H1 (cell line): Measurements from ENCODE around the gene PSMB3. TPM values are rescaled to one million over a fixed set of nuclear protein-coding genes. Genes with fewer than 3 reads are reported as not detected.

Experiments
- CTCF ChIA-PET: fragments of 300-600 bp; sonication (Branson Sonifier 250); formaldehyde crosslinking; loops from one replicate; lab custom pipeline; 2021; ENCODE audit not compliant: partially characterized antibody; lab: Charles Lee
- POLR2A ChIA-PET: fragments of 300-600 bp; sonication (Branson Sonifier 250); formaldehyde crosslinking; loops from one replicate; lab custom pipeline; 2021; ENCODE audit warnings: inconsistent platforms; ENCODE audit not compliant: partially characterized antibody; lab: Charles Lee
- DNase-seq, 2 experiments: peaks; one replicate each; pipeline versions ENCODE4 v3.0.0 to v3.0.0-alpha.2; 2010 to 2022; ENCODE audit warnings: low spot score in 2 of 2, low read depth in 1 of 2, mixed read lengths in 1 of 2
- FAIRE-seq: peaks from 2 replicates; lab custom pipeline; 2011; peaks lifted over from hg19 to GRCh38; lab: Jason Lieb, UNC
- H2AFZ ChIP-seq: 2 replicates; pipeline ENCODE4 v1.8.1; 2012; ENCODE audit warnings: low read length, inconsistent platforms
- H2AK5ac ChIP-seq: 2 replicates; pipeline ENCODE4 v1.6.1; 2013; ENCODE audit warnings: low read depth, low read length
- H2BK120ac ChIP-seq: replicated peaks from 2 replicates; pipeline ENCODE3; 2013; ENCODE audit warnings: low read depth, low read length, inconsistent platforms
- H2BK12ac ChIP-seq: 2 replicates; pipeline ENCODE4 v1.6.1; 2013; ENCODE audit warnings: low read depth, low read length
- H2BK15ac ChIP-seq: 2 replicates; pipeline ENCODE4 v1.6.1; 2013; ENCODE audit warnings: low read length
- H2BK20ac ChIP-seq: 2 replicates; pipeline ENCODE4 v1.6.1; 2013; ENCODE audit warnings: low read length
- H2BK5ac ChIP-seq: 2 replicates; pipeline ENCODE4 v1.6.1; 2013; ENCODE audit warnings: low read depth, low read length
- H3K14ac ChIP-seq: 2 replicates; pipeline ENCODE4 v1.6.1; 2013; ENCODE audit warnings: inconsistent platforms; ENCODE audit not compliant: insufficient read length
- H3K18ac ChIP-seq: 2 replicates; pipeline ENCODE4 v1.6.1; 2013; ENCODE audit warnings: low read length; ENCODE audit errors: extremely low read depth
- H3K23ac ChIP-seq: 2 replicates; pipeline ENCODE4 v1.6.1; 2013; ENCODE audit warnings: inconsistent platforms; ENCODE audit not compliant: insufficient read length
- H3K23me2 ChIP-seq: 2 replicates; pipeline ENCODE4 v1.6.1; 2013; ENCODE audit warnings: low read depth, low read length
- H3K27ac ChIP-seq: 2 replicates; pipeline ENCODE4 v1.6.1; 2011; ENCODE audit warnings: low read depth, low read length, inconsistent platforms
- H3K27me3 ChIP-seq, 4 experiments: replicated peaks in 1 of 4; 1 replicate in 1 of 4; 2 replicates in 3 of 4; pipeline versions ENCODE4 v1.6.1 to v1.8.1; 2011 to 2013; ENCODE audit warnings: low read length in 3 of 4, mild to moderate bottlenecking in 3 of 4, inconsistent platforms in 2 of 4, mixed read lengths in 2 of 4, moderate library complexity in 1 of 4; ENCODE audit not compliant: control insufficient read depth in 3 of 4, insufficient read depth in 3 of 4; ENCODE audit errors: extremely low read depth in 1 of 4
- H3K36me3 ChIP-seq, 4 experiments: 2 replicates each; pipeline versions ENCODE4 v1.6.1 to v1.8.1; 2011 to 2013; ENCODE audit warnings: mild to moderate bottlenecking in 4 of 4, low read length in 3 of 4, moderate library complexity in 2 of 4, control low read depth in 1 of 4, inconsistent platforms in 1 of 4; ENCODE audit not compliant: insufficient read depth in 4 of 4, control insufficient read depth in 2 of 4
- H3K4ac ChIP-seq: replicated peaks from 2 replicates; pipeline ENCODE3; 2013; ENCODE audit warnings: low read length, low read depth, mixed read lengths, inconsistent platforms; ENCODE audit not compliant: insufficient read length
- H3K4me1 ChIP-seq, 4 experiments: replicated peaks in 1 of 4; 1 replicate in 1 of 4; 2 replicates in 3 of 4; pipeline versions ENCODE4 v1.6.1 to v1.8.1; 2011 to 2013; ENCODE audit warnings: low read length in 3 of 4, inconsistent platforms in 2 of 4, mixed read lengths in 1 of 4; ENCODE audit not compliant: insufficient read depth in 4 of 4, control insufficient read depth in 3 of 4
- H3K4me2 ChIP-seq, 2 experiments: 2 replicates each; pipeline versions ENCODE4 v1.6.1 to v1.8.1; 2011 to 2013; ENCODE audit warnings: low read depth in 2 of 2, low read length in 2 of 2, control low read depth in 1 of 2, inconsistent platforms in 1 of 2, mild to moderate bottlenecking in 1 of 2; ENCODE audit not compliant: insufficient read depth in 1 of 2
- H3K4me3 ChIP-seq, 4 experiments: fragments of 200-600, 300-600 bp in 1 of 4; sonication (generic), shearing (Covaris generic), sonication (Bioruptor Twin) in 1 of 4; 2 replicates each; pipeline versions ENCODE4 v1.5.1 to v1.8.1; 2011 to 2016; ENCODE audit warnings: low read length in 4 of 4, low read depth in 3 of 4, control low read depth in 2 of 4, inconsistent platforms in 2 of 4, mild to moderate bottlenecking in 2 of 4, mixed read lengths in 1 of 4, moderate library complexity in 1 of 4; ENCODE audit not compliant: insufficient read depth in 2 of 4; ENCODE audit errors: extremely low read depth in 1 of 4
- H3K56ac ChIP-seq: replicated peaks from 2 replicates; pipeline ENCODE3; 2013; ENCODE audit warnings: low read depth, mild to moderate bottlenecking, mixed read lengths, low read length, inconsistent platforms; ENCODE audit not compliant: insufficient read length
- H3K79me1 ChIP-seq: 2 replicates; pipeline ENCODE4 v1.6.1; 2013; ENCODE audit warnings: low read depth, low read length, control low read depth
- H3K79me2 ChIP-seq, 2 experiments: 2 replicates each; pipeline versions ENCODE4 v1.6.1 to v1.8.1; 2012 to 2013; ENCODE audit warnings: low read length in 2 of 2, mild to moderate bottlenecking in 2 of 2, inconsistent platforms in 1 of 2; ENCODE audit not compliant: insufficient read depth in 2 of 2, control insufficient read depth in 1 of 2
- H3K9ac ChIP-seq, 4 experiments: replicated peaks in 1 of 4; 1 replicate in 1 of 4; 2 replicates in 3 of 4; pipeline versions ENCODE4 v1.6.1 to v1.8.1; 2011 to 2013; ENCODE audit warnings: low read depth in 3 of 4, low read length in 3 of 4, control low read depth in 2 of 4, mild to moderate bottlenecking in 2 of 4, moderate library complexity in 2 of 4, inconsistent platforms in 1 of 4; ENCODE audit errors: extremely low read depth in 1 of 4
- H3K9me3 ChIP-seq, 2 experiments: 2 replicates each; pipeline versions ENCODE4 v1.6.1 to v1.8.1; 2012 to 2013; ENCODE audit warnings: mild to moderate bottlenecking in 2 of 2, moderate library complexity in 2 of 2, control low read depth in 1 of 2, inconsistent platforms in 1 of 2, low read depth in 1 of 2, low read length in 1 of 2, mixed read lengths in 1 of 2; ENCODE audit not compliant: insufficient read depth in 2 of 2
- H4K20me1 ChIP-seq, 2 experiments: replicated peaks in 1 of 2; 2 replicates each; pipeline versions ENCODE3 to v1.8.1; 2011 to 2013; ENCODE audit warnings: inconsistent platforms in 2 of 2, low read length in 2 of 2, mild to moderate bottlenecking in 1 of 2; ENCODE audit not compliant: insufficient read depth in 2 of 2, control insufficient read depth in 1 of 2
- H4K5ac ChIP-seq: 2 replicates; pipeline ENCODE4 v1.6.1; 2013; ENCODE audit warnings: low read length, low read depth, mixed read lengths, inconsistent platforms; ENCODE audit not compliant: insufficient read length
- H4K8ac ChIP-seq: 2 replicates; pipeline ENCODE4 v1.8.0; 2013; ENCODE audit warnings: mild to moderate bottlenecking, moderate library complexity, low read length, inconsistent platforms; ENCODE audit not compliant: insufficient read depth; ENCODE audit errors: extremely low read depth
- H4K91ac ChIP-seq: replicated peaks from 2 replicates; pipeline ENCODE3; 2013; ENCODE audit warnings: low read length, mixed read lengths, inconsistent platforms; ENCODE audit not compliant: insufficient read length
- EGR1 ChIP-seq: IDR thresholded peaks from 2 replicates; pipeline ENCODE4 v1.6.1; 2011; ENCODE audit warnings: low read depth, low read length, borderline replicate concordance
- EP300 ChIP-seq, 2 experiments: IDR thresholded peaks; 1 replicate in 1 of 2; 2 replicates in 1 of 2; pipeline ENCODE4 v1.6.1; 2011 to 2012; ENCODE audit warnings: low read depth in 2 of 2, low read length in 2 of 2, mild to moderate bottlenecking in 2 of 2, borderline replicate concordance in 1 of 2, inconsistent platforms in 1 of 2, moderate library complexity in 1 of 2
- SIN3A ChIP-seq, 2 experiments: IDR thresholded peaks in 1 of 2; conservative IDR thresholded peaks in 1 of 2; 2 replicates each; pipeline ENCODE4 v1.6.1; 2011 to 2012; ENCODE audit warnings: low read length in 2 of 2, improper control_type of control experiment in 1 of 2, low read depth in 1 of 2, mild to moderate bottlenecking in 1 of 2
- SP1 ChIP-seq: IDR thresholded peaks from 2 replicates; pipeline ENCODE4 v1.6.1; 2011; ENCODE audit warnings: low read depth, low read length
- TCF12 ChIP-seq: IDR thresholded peaks from 2 replicates; pipeline ENCODE4 v1.6.1; 2011; ENCODE audit warnings: low read depth, mild to moderate bottlenecking, low read length
- WGBS, 2 experiments: shearing (Covaris generic) in 1 of 2; methylation state at CpG; one replicate each; pipeline versions ENCODE4 v1.1.6 to v1.1.7; 2013 to 2015; ENCODE audit warnings: low lambda C conversion rate in 2 of 2, mixed read lengths in 2 of 2, inconsistent platforms in 1 of 2, low coverage in 1 of 2, missing lambda C conversion rate in 1 of 2; ENCODE audit not compliant: insufficient replicate concordance in 2 of 2, insufficient coverage in 1 of 2, insufficient read length in 1 of 2; ENCODE audit errors: extremely low coverage in 1 of 2, missing lambda C conversion rate in 1 of 2; 5-methylcytosine and 5-hydroxymethylcytosine counted together
- polyA plus RNA-seq, 7 experiments: library from polyadenylated mRNA; depleted of rRNA in 3 of 7; stranded (reverse) in 5 of 7; unstranded in 2 of 7; fragments of >200 nt in 5 of 7; fragments of 200-250 nt in 2 of 7; gene quantifications; 1 replicate in 5 of 7; 2 replicates in 1 of 7; 4 replicates in 1 of 7; pipeline versions ENCODE4 v1.2.1 to v1.2.3, GENCODE V29; 2011 to 2013; ENCODE audit warnings: missing spikeins in 2 of 7, mixed read lengths in 2 of 7
- total RNA-seq: library from RNA; stranded (reverse); fragmentation: NEBNext Ultra II Directional; extraction: Animal tissue kit (Norgen Biotek cat#: 25700); gene quantifications from 2 replicates; pipeline ENCODE4 v1.2.1, GENCODE V29; 2021
- TF ChIP-seq, protein P1 (sequence below), 3 experiments: IDR thresholded peaks; 1 replicate in 2 of 3; 2 replicates in 1 of 3; pipeline versions ENCODE4 v1.5.1 to v1.6.1; 2011; ENCODE audit warnings: low read length in 3 of 3, mild to moderate bottlenecking in 3 of 3, inconsistent platforms in 2 of 3, low read depth in 1 of 3, moderate library complexity in 1 of 3; ENCODE audit not compliant: insufficient read depth in 1 of 3; ENCODE audit errors: control extremely low read depth in 1 of 3

PSMB3 gene
- total and polyA plus RNA-seq, 2 of the 8 experiments (the other 6 are each of a cell fraction or from before 2014, with no cell fraction given) = 291 to 914 TPM

DNA sequence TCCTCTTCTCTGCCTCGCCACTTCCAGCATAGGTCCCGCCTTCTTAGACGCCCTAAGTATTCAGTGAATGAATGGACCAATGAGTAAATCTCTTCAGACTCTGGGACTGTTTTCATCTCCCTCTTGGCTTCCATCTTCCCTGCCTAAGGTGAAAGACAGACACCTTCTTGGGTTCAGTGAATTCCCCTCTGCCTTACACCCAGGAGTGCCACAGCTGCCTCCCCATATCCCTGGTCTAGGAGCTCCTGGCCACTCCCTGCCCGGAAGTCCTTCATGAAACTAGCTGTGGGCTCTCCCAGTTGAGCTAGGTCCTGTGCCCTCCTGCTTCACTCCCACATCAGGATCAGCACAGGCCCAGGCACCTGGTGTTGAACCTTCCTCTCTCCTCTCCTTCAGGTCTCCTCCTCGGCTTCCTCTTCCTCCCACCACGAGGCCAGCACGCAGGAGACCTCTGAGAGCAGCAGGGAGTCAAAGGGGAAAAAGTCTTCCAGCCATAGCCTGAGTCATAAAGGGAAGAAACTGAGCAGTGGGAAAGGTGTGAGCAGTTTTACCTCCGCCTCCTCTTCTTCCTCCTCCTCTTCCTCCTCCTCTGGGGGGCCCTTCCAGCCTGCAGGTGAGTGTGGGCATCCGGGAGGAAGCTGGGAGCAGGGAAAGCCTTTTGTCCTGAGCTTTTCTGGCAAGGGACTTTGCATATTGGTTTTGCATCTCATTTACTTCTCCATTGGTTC, 37.2 kb upstream of the PSMB3 start:
- no peaks in the 10 kb centered on the region for H3K79me1 ChIP-seq
- H3K36me3 ChIP-seq = no peaks in the 10 kb centered on the region
- peak overlapping the region; percentile 37 to 61; a peak in 3 of 4 replicates for H3K4me2 ChIP-seq
- peaks cover 2% of the 10 kb centered on the region; the same call in 1 of the 2 replicates for H3K23me2 ChIP-seq
- H2BK15ac ChIP-seq = peak overlapping the region; percentile 83
- H3K9me3 ChIP-seq = no peaks in the 10 kb centered on the region
- whole genome bisulfite sequencing, 2 experiments = 55% methylated on average over 9 of the region's 9 CpGs; no CpG with 5 or more reads in 1 of the 2 experiments
- H3K4ac ChIP-seq = peak overlapping the region; percentile 63
- H2AFZ ChIP-seq = no peak overlapping the region
- POLR2A ChIA-PET = interaction anchor here (0.9 to 3.9 kb wide), 10 partner anchors 10 to 152 kb away, joined by 3 to 38 read pairs (median 4); partner anchors contain the start of genes CISD3, MLLT6 and RPL23
- peak overlapping the region; percentile 94 for H4K91ac ChIP-seq
- peaks cover 11 to 39% (median 27%) of the 10 kb centered on the region in 4 experiments for H3K4me1 ChIP-seq
- H2BK20ac ChIP-seq = peak overlapping the region; percentile 40; the same call in 1 of the 2 replicates
- H3K79me2 ChIP-seq = no peaks in the 10 kb centered on the region
- no peak overlapping the region for H3K23ac ChIP-seq
- H3K14ac ChIP-seq = no peak overlapping the region
- CTCF ChIA-PET = interaction anchor here (0.6 to 7.9 kb wide), 14 partner anchors 8 to 168 kb away, joined by 3 to 49 read pairs (median 4); partner anchors contain the start of genes CISD3 and EPOP
- DNase-seq = no peak
- H2BK5ac ChIP-seq = peak overlapping the region; percentile 80; the same call in 1 of the 2 replicates
- peaks cover 0 to 7% (median 3%) of the 10 kb centered on the region in 4 experiments; a peak in 4 of 7 replicates for H3K27me3 ChIP-seq
- peak overlapping the region; percentile 63 for H3K27ac ChIP-seq
- no peak overlapping the region; the same call in 1 of the 2 replicates for H4K8ac ChIP-seq
- peak overlapping the region in 1 of 4 experiments; percentile 33; a peak in 1 of 8 replicates for H3K4me3 ChIP-seq
- no peak overlapping the region for H4K5ac ChIP-seq
- H3K18ac ChIP-seq = peak overlapping the region; percentile 71
- FAIRE-seq = no peak
- no peak overlapping the region for H3K56ac ChIP-seq
- H2BK12ac ChIP-seq = peak overlapping the region; percentile 84; the same call in 1 of the 2 replicates
- no peak overlapping the region for H2AK5ac ChIP-seq
- no peak overlapping the region for H3K9ac ChIP-seq
- H4K20me1 ChIP-seq = no peaks in the 10 kb centered on the region
- H2BK120ac ChIP-seq = peak overlapping the region; percentile 97
- TF ChIP-seq SIN3A (conservative IDR thresholded peaks at IDR 0.05 in 1 of 2, IDR thresholded peaks at IDR 0.05 in 1 of 2; ENCODE audit: low read depth in 1 of 2, low read length in 2 of 2) (0 out of 4 replicates have a peak, but pooled peaks of 1 of the 2 experiments have one; percentile 17), EP300 (IDR thresholded peaks at IDR 0.05; ENCODE audit: borderline replicate concordance in 1 of 2, low read depth in 2 of 2, low read length in 2 of 2) (0 out of 3 replicates have a peak, but pooled peaks of 1 of the 2 experiments have one; percentile 51), SP1 (peak; percentile 41; the same call in 1 of the 2 replicates), TCF12 (0 out of 2 replicates have a peak, but pooled peaks have one; percentile 15), EGR1 (0 out of 2 replicates have a peak, but pooled peaks have one; percentile 33)
- TF ChIP-seq, protein P1, sequence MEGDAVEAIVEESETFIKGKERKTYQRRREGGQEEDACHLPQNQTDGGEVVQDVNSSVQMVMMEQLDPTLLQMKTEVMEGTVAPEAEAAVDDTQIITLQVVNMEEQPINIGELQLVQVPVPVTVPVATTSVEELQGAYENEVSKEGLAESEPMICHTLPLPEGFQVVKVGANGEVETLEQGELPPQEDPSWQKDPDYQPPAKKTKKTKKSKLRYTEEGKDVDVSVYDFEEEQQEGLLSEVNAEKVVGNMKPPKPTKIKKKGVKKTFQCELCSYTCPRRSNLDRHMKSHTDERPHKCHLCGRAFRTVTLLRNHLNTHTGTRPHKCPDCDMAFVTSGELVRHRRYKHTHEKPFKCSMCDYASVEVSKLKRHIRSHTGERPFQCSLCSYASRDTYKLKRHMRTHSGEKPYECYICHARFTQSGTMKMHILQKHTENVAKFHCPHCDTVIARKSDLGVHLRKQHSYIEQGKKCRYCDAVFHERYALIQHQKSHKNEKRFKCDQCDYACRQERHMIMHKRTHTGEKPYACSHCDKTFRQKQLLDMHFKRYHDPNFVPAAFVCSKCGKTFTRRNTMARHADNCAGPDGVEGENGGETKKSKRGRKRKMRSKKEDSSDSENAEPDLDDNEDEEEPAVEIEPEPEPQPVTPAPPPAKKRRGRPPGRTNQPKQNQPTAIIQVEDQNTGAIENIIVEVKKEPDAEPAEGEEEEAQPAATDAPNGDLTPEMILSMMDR (IDR thresholded peaks at IDR 0.05; ENCODE audit: control extremely low read depth in 1 of 3, insufficient read depth in 1 of 3, low read depth in 1 of 3, low read length in 3 of 3) = no peak
